GOT3 (cell line): ENCODE results near the gene MTCL1.

Source experiments
- DNase-seq: peaks from one replicate; lab custom pipeline; 2025; ENCODE audit warnings: mixed read lengths; lab: John Stamatoyannopoulos, UW

Gene MTCL1

GRCh38 chr18:8713691-8714090, 8.3 kb downstream of the MTCL1 start:
- DNase-seq, result no peak

GRCh38 chr18:8715599-8715998, 10.2 kb downstream of the MTCL1 start:
- no peak for DNase-seq

GRCh38 chr18:8717011-8717770, 11.8 kb downstream of the MTCL1 start:
- no peak for DNase-seq

GRCh38 chr18:8718401-8718913, 13.1 kb downstream of the MTCL1 start:
- DNase-seq, result no peak

- no peak for DNase-seq
Observed at GRCh38 chr18:8719192-8719591, 13.8 kb downstream of the MTCL1 start.

GRCh38 chr18:8720141-8720540, 14.8 kb downstream of the MTCL1 start:
- DNase-seq, result no peak

GRCh38 chr18:8721094-8721669, 15.8 kb downstream of the MTCL1 start:
- DNase-seq, result no peak

GRCh38 chr18:8721716-8722115, 16.4 kb downstream of the MTCL1 start:
- DNase-seq, result no peak

GRCh38 chr18:8722946-8723820, 17.8 kb downstream of the MTCL1 start:
- no peak for DNase-seq

- no peak for DNase-seq
Observed at GRCh38 chr18:8724452-8724851, 19.1 kb downstream of the MTCL1 start.

- no peak for DNase-seq
Observed at GRCh38 chr18:8726281-8726680, 20.9 kb downstream of the MTCL1 start.

- DNase-seq, result no peak
Observed at GRCh38 chr18:8726963-8727705, 21.8 kb downstream of the MTCL1 start.

GRCh38 chr18:8730080-8730827, 24.9 kb downstream of the MTCL1 start:
- no peak for DNase-seq

GRCh38 chr18:8732442-8733360, 27.3 kb downstream of the MTCL1 start:
- no peak for DNase-seq

- DNase-seq, result no peak
Observed at GRCh38 chr18:8734496-8734895, 29.1 kb downstream of the MTCL1 start.

GRCh38 chr18:8735274-8735673, 29.9 kb downstream of the MTCL1 start:
- DNase-seq, result no peak

GRCh38 chr18:8741117-8741516, 35.8 kb downstream of the MTCL1 start:
- no peak for DNase-seq

- no peak for DNase-seq
Observed at GRCh38 chr18:8741532-8741931, 36.2 kb downstream of the MTCL1 start.

- DNase-seq, result no peak
Observed at GRCh38 chr18:8742387-8743361, 37.3 kb downstream of the MTCL1 start.
